HUES6 (cell line): Measurements from ENCODE around the gene H3-3A.

ENCODE experiments used
- H3K27ac ChIP-seq: 2 replicates; pipeline ENCODE4 v1.7.0; 2013; ENCODE audit warnings: low read depth, mild to moderate bottlenecking, low read length, inconsistent platforms
- H3K27me3 ChIP-seq: 2 replicates; pipeline ENCODE4 v1.6.1; 2013; ENCODE audit warnings: low read length; ENCODE audit not compliant: control insufficient read depth, insufficient read depth
- H3K36me3 ChIP-seq: 2 replicates; pipeline ENCODE4 v1.6.1; 2013; ENCODE audit warnings: low read length; ENCODE audit not compliant: control insufficient read depth, insufficient read depth
- H3K4me1 ChIP-seq: 2 replicates; pipeline ENCODE4 v1.6.1; 2013; ENCODE audit warnings: low read length; ENCODE audit not compliant: control insufficient read depth, insufficient read depth
- H3K4me3 ChIP-seq: 2 replicates; pipeline ENCODE4 v1.5.1; 2013; ENCODE audit warnings: low read depth, low read length
- H3K9ac ChIP-seq: one replicate; pipeline ENCODE4 v1.6.1; 2013; ENCODE audit warnings: mild to moderate bottlenecking, low read length
- H3K9me3 ChIP-seq: 2 replicates; pipeline ENCODE4 v1.6.1; 2013; ENCODE audit warnings: low read depth, low read length; ENCODE audit not compliant: control insufficient read depth, insufficient read depth

H3-3A gene

DNA sequence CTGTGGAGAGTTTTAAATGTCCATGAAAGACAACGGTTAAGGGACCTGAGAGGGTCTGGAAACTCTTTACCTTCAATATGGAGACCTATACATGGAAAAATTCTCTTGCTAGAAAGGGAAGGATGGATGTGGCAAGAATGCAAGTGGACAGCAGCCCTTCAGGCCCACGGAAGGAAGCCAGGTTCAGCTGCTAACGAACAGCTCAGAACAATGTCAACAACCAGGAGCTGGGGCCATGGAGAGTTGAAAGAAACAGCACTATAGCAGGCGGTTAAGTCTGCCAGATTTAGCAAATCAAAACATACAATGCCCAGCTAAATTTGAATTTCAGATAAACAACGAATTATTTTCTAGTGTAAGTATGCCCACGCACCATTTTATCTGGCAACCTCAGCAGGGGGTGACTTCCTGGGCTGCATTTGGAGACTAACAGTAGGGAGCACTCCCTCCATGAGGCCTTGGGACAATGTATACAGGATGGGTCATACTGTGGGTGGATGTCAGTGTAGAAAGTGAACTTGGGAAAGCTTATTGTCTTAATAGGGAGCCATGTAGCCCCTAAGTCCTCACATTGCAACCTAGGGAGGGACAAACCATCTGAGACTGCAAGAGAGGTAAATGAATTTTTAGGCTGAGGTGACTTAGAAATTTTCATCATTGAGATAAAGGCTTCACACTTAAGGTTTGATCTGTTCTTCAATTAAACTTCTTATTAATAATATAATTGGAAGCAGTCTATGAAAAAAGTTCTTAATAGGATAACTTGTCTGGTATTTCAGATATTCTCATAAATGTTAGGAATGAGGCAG, 7.8 kb upstream of the H3-3A start:
- Histone ChIP-seq H3K27me3 (no peaks in the 10 kb centered on the region), H3K4me3 (no peak overlapping the region), H3K9ac (no peak overlapping the region), H3K27ac (no peak overlapping the region), H3K4me1 (peaks cover 7% of the 10 kb centered on the region), H3K9me3 (no peaks in the 10 kb centered on the region), H3K36me3 (peaks cover 8% of the 10 kb centered on the region)

GRCh38 chr1:226059709-226060108, 2.8 kb upstream of the H3-3A start:
- Histone ChIP-seq H3K36me3 (peaks cover 13% of the 10 kb centered on the region), H3K27me3 (no peaks in the 10 kb centered on the region), H3K9ac (no peak overlapping the region), H3K4me1 (peaks cover 10% of the 10 kb centered on the region), H3K9me3 (no peaks in the 10 kb centered on the region), H3K27ac (no peak overlapping the region), H3K4me3 (no peak overlapping the region)

- H3K9ac ChIP-seq = no peak overlapping the region
- no peaks in the 10 kb centered on the region for H3K9me3 ChIP-seq
- no peak overlapping the region for H3K4me3 ChIP-seq
- peaks cover 20% of the 10 kb centered on the region for H3K36me3 ChIP-seq
- H3K27ac ChIP-seq = no peak overlapping the region
- H3K4me1 ChIP-seq = peaks cover 13% of the 10 kb centered on the region
- no peaks in the 10 kb centered on the region for H3K27me3 ChIP-seq
Measured at GRCh38 chr1:226060427-226060826, 2.1 kb upstream of the H3-3A start.

GRCh38 chr1:226061068-226061840, 1.3 kb upstream of the H3-3A start:
- Histone ChIP-seq H3K27me3 (no peaks in the 10 kb centered on the region), H3K9ac (peak overlapping the region; percentile 98), H3K4me3 (peak overlapping the region; percentile 86), H3K9me3 (no peaks in the 10 kb centered on the region), H3K36me3 (peaks cover 28% of the 10 kb centered on the region), H3K27ac (peak overlapping the region; percentile 100), H3K4me1 (peaks cover 21% of the 10 kb centered on the region)

GRCh38 chr1:226061841-226062557, 517 bp upstream of the H3-3A start:
- H3K27ac ChIP-seq = peak overlapping the region; percentile 100
- peak overlapping the region; percentile 86 for H3K4me3 ChIP-seq

DNA sequence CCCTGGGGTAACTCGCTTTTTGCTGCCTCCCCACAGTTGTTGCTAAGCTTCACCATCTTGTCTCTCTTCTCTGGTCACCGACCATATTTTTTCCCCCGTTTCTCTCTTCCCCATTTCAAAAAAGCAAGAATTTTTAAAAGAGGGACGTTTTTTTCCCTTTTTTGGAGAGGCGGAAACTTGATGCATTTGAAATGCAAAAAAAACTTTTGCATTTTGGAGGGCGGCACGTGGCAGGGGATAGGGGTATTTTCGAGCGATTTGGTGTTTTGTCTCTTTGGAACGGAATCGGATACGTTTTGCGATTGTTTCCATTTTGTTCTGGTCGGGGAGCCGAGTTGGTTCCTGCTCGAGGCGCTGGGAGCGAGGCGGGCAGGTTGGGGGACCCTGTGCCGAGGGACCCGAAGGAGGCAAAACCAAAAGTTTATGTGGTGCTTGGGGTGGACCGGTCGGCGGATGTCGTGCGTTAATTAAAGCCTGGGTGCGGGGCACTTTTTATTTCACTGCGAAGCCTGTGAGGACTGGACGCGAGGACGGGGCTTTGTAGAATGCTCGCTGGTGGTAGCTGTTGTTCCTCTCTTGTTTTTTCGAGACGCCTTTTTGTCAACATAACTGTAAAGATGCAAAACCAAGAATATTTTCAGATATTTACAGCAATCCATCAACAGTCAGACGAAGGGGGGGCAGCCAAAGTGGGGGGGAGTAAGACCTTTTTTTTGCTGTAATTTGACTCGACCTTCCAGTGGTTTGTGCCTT, 884 bp downstream of the H3-3A start:
- H3K36me3 ChIP-seq = peaks cover 49% of the 10 kb centered on the region
- peaks cover 25% of the 10 kb centered on the region for H3K4me1 ChIP-seq
- no peaks in the 10 kb centered on the region for H3K27me3 ChIP-seq
- peak overlapping the region; percentile 100 for H3K9ac ChIP-seq
- peak overlapping the region; percentile 98 for H3K4me3 ChIP-seq
- peak overlapping the region; percentile 100 for H3K27ac ChIP-seq
- no peaks in the 10 kb centered on the region for H3K9me3 ChIP-seq

More at GRCh38 chr1:226061841-226062557, 517 bp upstream of the H3-3A start:
- Histone ChIP-seq H3K36me3 (peaks cover 35% of the 10 kb centered on the region), H3K9ac (peak overlapping the region; percentile 98), H3K4me1 (peaks cover 25% of the 10 kb centered on the region), H3K27me3 (no peaks in the 10 kb centered on the region), H3K9me3 (no peaks in the 10 kb centered on the region)

DNA sequence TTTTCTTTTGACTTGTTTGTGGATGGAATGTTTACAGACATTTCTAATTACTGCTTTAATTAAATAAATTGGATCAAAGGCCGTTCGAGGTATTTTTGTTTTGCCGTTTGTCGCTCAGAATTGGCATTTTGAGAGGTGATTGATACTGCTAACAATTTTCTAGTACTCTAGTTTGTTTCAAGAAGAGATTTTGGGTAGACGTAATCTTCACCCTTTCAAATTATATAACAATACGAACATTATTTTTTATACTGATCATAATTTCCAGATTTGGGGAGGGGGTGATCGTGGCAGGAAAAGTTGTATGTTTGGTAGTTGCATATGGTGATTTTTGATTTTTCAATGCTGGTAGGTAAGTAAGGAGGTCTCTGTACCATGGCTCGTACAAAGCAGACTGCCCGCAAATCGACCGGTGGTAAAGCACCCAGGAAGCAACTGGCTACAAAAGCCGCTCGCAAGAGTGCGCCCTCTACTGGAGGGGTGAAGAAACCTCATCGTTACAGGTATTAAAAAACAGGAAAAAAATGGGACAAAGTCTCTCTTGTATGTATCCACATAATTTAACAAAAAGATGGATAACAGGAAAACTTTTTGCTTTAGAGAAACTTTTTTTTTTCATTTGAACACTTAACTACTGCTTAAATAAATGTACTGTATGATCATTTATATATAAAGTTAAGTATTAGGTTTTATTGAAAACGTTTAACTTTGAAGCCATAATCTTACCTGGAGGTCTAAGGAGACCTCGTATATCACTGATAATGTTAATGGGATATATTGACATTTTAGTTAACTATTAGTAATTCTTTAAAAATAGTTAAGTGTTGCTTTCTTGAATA, 1.7 kb downstream of the H3-3A start:
- Histone ChIP-seq H3K9me3 (no peaks in the 10 kb centered on the region), H3K9ac (peak overlapping the region; percentile 100), H3K27me3 (no peaks in the 10 kb centered on the region), H3K36me3 (peaks cover 54% of the 10 kb centered on the region), H3K27ac (peak overlapping the region; percentile 100; the same call in 1 of the 2 replicates), H3K4me3 (peak overlapping the region; percentile 98), H3K4me1 (peaks cover 25% of the 10 kb centered on the region)

DNA sequence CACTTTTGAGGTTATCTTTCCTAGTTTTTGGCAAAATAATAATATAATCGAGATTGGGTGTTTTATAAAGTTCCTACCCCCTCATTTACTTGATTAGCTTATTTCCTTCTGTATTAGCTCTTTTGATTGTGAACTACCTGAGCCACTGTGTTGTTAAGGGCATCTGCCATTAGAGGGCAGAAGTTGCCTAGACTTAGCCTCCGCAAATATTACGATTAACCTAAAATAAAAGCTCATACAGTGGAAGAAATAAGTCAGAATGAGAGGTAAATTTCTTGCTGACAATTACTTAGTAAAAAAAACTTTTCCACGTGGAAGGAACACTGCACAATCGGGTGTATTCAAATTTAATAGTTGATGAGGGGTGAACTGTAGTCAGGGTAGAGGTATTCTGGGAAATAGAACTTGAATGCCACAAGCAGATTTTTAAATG, 2.3 kb downstream of the H3-3A start:
- Histone ChIP-seq H3K4me3 (peak overlapping the region; percentile 98), H3K4me1 (peaks cover 25% of the 10 kb centered on the region), H3K27ac (no peak overlapping the region), H3K36me3 (peaks cover 55% of the 10 kb centered on the region), H3K9ac (peak overlapping the region; percentile 45), H3K9me3 (no peaks in the 10 kb centered on the region), H3K27me3 (no peaks in the 10 kb centered on the region)

- H3K27ac ChIP-seq = no peak overlapping the region
- H3K36me3 ChIP-seq = peaks cover 66% of the 10 kb centered on the region
- peak overlapping the region; percentile 98; the same call in 1 of the 2 replicates for H3K4me3 ChIP-seq
- no peak overlapping the region for H3K9ac ChIP-seq
- H3K4me1 ChIP-seq = peaks cover 18% of the 10 kb centered on the region
- no peaks in the 10 kb centered on the region for H3K9me3 ChIP-seq
- H3K27me3 ChIP-seq = no peaks in the 10 kb centered on the region
Measured at GRCh38 chr1:226066415-226067078, 4.0 kb downstream of the H3-3A start.
